ENCODE results near the gene AFAP1L1.

Gene AFAP1L1

GRCh38 chr5:149273950-149274349 lies 2.3 kb downstream of the AFAP1L1 start:
- no peak for TF ChIP-seq CTCF (IDR thresholded peaks at IDR 0.05; ENCODE audit: control insufficient read depth, insufficient read depth, low read depth, low read length, missing control alignments)
- DNase-seq (ENCODE audit: low read depth) = no peak
- H3K4me3 ChIP-seq (ENCODE audit: control insufficient read depth, low read depth, low read length) = no peak overlapping the region

- DNase-seq (ENCODE audit: low read depth) = no peak
- no peak overlapping the region for H3K4me3 ChIP-seq (ENCODE audit: control insufficient read depth, low read depth, low read length)
- TF ChIP-seq CTCF (IDR thresholded peaks at IDR 0.05; ENCODE audit: control insufficient read depth, insufficient read depth, low read depth, low read length, missing control alignments) = no peak
Observed at GRCh38 chr5:149274939-149275338, 3.3 kb downstream of the AFAP1L1 start.

- DNase-seq (ENCODE audit: low read depth) = no peak
- no peak for TF ChIP-seq CTCF (IDR thresholded peaks at IDR 0.05; ENCODE audit: control insufficient read depth, insufficient read depth, low read depth, low read length, missing control alignments)
- H3K4me3 ChIP-seq (ENCODE audit: control insufficient read depth, low read depth, low read length) = no peak overlapping the region
Observed at GRCh38 chr5:149277801-149278200, 6.1 kb downstream of the AFAP1L1 start.

DNA sequence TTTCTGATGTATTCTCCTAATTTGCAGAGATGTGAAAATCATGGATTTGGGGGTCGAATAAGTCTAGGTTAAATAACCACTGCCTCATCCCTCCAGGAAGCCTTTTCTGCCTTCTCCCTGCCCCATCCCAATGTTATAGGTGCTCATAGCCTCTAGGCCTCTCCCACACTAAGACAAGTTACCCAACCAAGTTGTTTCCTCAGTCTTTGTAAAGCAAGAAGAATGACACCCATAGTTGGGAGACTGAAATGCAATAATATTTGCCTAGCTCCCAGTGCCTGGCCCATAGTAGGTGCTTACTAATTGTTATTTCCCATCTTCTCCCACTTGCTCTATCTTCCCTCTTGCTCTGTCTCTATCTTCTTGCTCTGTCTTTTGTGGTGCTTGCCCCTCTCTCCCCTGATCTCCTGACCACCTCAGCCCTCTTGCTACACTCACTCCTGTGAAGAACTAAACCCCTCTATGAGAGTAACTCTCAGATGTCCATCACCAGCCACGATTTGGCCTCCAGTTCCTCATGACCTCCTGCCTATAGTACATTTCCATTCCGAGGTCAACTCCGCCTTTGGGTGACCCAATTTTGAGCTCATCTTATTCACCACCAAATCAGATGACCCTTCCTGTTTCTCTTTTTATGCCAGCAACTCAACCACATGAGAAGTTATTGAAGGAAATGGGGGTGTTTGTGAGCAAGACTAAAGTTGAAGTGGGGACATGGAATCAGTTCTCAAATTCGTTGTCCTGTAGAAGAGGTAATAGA lies 7.0 kb downstream of the AFAP1L1 start:
- no peak for TF ChIP-seq CTCF (IDR thresholded peaks at IDR 0.05; ENCODE audit: control insufficient read depth, insufficient read depth, low read depth, low read length, missing control alignments)
- no peak overlapping the region for H3K4me3 ChIP-seq (ENCODE audit: control insufficient read depth, low read depth, low read length)
- DNase-seq (ENCODE audit: low read depth) = no peak

DNA sequence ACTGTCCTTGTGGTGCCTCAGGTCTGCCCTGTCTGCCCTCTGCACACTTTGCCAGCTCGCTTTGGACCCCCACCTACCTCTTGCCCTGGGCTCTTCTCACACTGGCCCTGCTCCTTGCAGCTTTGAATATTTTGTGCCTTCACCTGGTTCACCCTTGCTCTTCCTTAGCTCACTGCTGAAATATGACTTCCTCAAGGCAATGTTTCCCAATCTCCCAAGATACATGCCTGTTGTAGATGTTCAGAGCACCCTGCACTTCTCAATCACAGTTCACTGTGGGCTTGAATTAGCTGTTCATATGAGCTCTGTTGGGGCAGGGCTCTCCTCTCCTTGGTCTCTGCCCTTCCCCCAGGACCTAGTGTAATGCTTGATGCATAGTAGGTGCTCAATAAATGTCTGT lies 8.0 kb downstream of the AFAP1L1 start:
- no peak for TF ChIP-seq CTCF (IDR thresholded peaks at IDR 0.05; ENCODE audit: control insufficient read depth, insufficient read depth, low read depth, low read length, missing control alignments)
- DNase-seq (ENCODE audit: low read depth) = no peak
- H3K4me3 ChIP-seq (ENCODE audit: control insufficient read depth, low read depth, low read length) = no peak overlapping the region

DNA sequence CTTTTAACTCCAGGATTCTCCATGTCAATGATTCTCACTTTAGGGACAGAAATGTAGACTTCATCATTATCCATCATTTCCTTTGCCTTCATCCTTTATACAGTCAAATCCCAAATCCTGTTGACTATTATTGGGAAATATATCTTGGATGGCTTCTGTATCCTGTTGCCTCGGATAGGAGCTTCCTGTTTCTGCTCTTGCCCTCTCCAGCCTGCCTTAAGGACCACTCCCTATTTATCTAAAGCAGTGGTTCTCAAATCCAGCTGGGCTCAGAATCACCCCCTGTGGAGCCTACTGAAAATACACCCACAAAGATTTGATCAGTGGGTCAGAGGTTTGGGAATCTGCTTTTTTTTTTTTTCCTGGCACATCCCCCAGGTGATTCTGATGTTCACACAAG lies 8.5 kb downstream of the AFAP1L1 start:
- TF ChIP-seq CTCF (IDR thresholded peaks at IDR 0.05; ENCODE audit: control insufficient read depth, insufficient read depth, low read depth, low read length, missing control alignments) = no peak
- H3K4me3 ChIP-seq (ENCODE audit: control insufficient read depth, low read depth, low read length) = no peak overlapping the region
- DNase-seq (ENCODE audit: low read depth) = no peak

All from AG09309 (cell line).